SJSA1 (cell line): Measurements from ENCODE around the gene AK5. TPM values are rescaled to one million over a fixed set of nuclear protein-coding genes. Genes with fewer than 3 reads are reported as not detected.

Source experiments
- DNase-seq, 2 experiments: peaks; one replicate each; pipeline ENCODE4 v3.0.0-alpha.2; 2015 to 2020; ENCODE audit warnings: low spot score in 2 of 2, low read depth in 1 of 2
- H3K27ac ChIP-seq: fragments of 250-450 bp; sonication (Bioruptor Pico); 2 replicates; pipeline ENCODE4 v1.5.1; 2020; ENCODE audit warnings: mild to moderate bottlenecking, moderate library complexity
- H3K27me3 ChIP-seq: fragments of 250-450 bp; sonication (Bioruptor Pico); replicated peaks from 2 replicates; pipeline ENCODE4 v1.5.1; 2020; ENCODE audit warnings: mild to moderate bottlenecking, moderate library complexity
- H3K36me3 ChIP-seq: fragments of 250-450 bp; sonication (Bioruptor Pico); 2 replicates; pipeline ENCODE4 v1.5.1; 2020; ENCODE audit warnings: mild to moderate bottlenecking
- H3K4me1 ChIP-seq: fragments of 250-450 bp; sonication (Bioruptor Pico); replicated peaks from 2 replicates; pipeline ENCODE4 v1.6.1; 2021; ENCODE audit warnings: mild to moderate bottlenecking
- H3K4me3 ChIP-seq: fragments of 250-450 bp; sonication (Bioruptor Pico); 2 replicates; pipeline ENCODE4 v1.5.1; 2020; ENCODE audit warnings: mild to moderate bottlenecking
- H3K9me3 ChIP-seq: fragments of 250-450 bp; sonication (Bioruptor Pico); replicated peaks from 2 replicates; pipeline ENCODE4 v1.5.1; 2020; ENCODE audit warnings: mild to moderate bottlenecking
- total RNA-seq: library from RNA; depleted of rRNA; stranded (reverse); fragments of >200 nt; shearing (Covaris generic); gene quantifications from 2 replicates; pipeline ENCODE4 v1.2.3, GENCODE V29; 2014

AK5 gene
- total RNA-seq, 1 experiment from 2014 or later: 1.4 TPM

GRCh38 chr1:77378723-77379535 lies 97.1 kb downstream of the AK5 start:
- H3K27ac ChIP-seq: no peak overlapping the region
- no peaks in the 10 kb centered on the region for H3K9me3 ChIP-seq
- no peaks in the 10 kb centered on the region for H3K4me1 ChIP-seq
- no peak overlapping the region for H3K4me3 ChIP-seq
- no peak for DNase-seq
- H3K36me3 ChIP-seq: no peaks in the 10 kb centered on the region
- H3K27me3 ChIP-seq: no peaks in the 10 kb centered on the region

GRCh38 chr1:77382366-77382765 lies 100.5 kb downstream of the AK5 start:
- DNase-seq: no peak

GRCh38 chr1:77383236-77383635 lies 101.4 kb downstream of the AK5 start:
- H3K4me1 ChIP-seq: no peaks in the 10 kb centered on the region
- no peak for DNase-seq
- no peak overlapping the region for H3K27ac ChIP-seq
- H3K4me3 ChIP-seq: no peak overlapping the region
- H3K27me3 ChIP-seq: no peaks in the 10 kb centered on the region
- H3K36me3 ChIP-seq: no peaks in the 10 kb centered on the region
- no peaks in the 10 kb centered on the region for H3K9me3 ChIP-seq

More at GRCh38 chr1:77382366-77382765, 100.5 kb downstream of the AK5 start:
- no peak overlapping the region for H3K4me3 ChIP-seq
- H3K36me3 ChIP-seq: no peaks in the 10 kb centered on the region
- no peak overlapping the region for H3K27ac ChIP-seq
- no peaks in the 10 kb centered on the region for H3K27me3 ChIP-seq
- H3K4me1 ChIP-seq: no peaks in the 10 kb centered on the region
- no peaks in the 10 kb centered on the region for H3K9me3 ChIP-seq

- no peaks in the 10 kb centered on the region for H3K4me1 ChIP-seq
- no peaks in the 10 kb centered on the region for H3K36me3 ChIP-seq
- H3K9me3 ChIP-seq: no peaks in the 10 kb centered on the region
- no peak for DNase-seq
- H3K27ac ChIP-seq: no peak overlapping the region
- no peaks in the 10 kb centered on the region for H3K27me3 ChIP-seq
- H3K4me3 ChIP-seq: no peak overlapping the region
These were observed 103.7 kb downstream of the AK5 start for GRCh38 chr1:77385551-77385950.

GRCh38 chr1:77386276-77386675 lies 104.5 kb downstream of the AK5 start:
- Histone ChIP-seq H3K36me3 (no peaks in the 10 kb centered on the region), H3K27ac (no peak overlapping the region), H3K9me3 (no peaks in the 10 kb centered on the region), H3K27me3 (no peaks in the 10 kb centered on the region), H3K4me1 (no peaks in the 10 kb centered on the region), H3K4me3 (no peak overlapping the region)
- no peak for DNase-seq

- no peak overlapping the region for H3K4me3 ChIP-seq
- H3K27me3 ChIP-seq: no peaks in the 10 kb centered on the region
- no peaks in the 10 kb centered on the region for H3K9me3 ChIP-seq
- no peak for DNase-seq
- no peak overlapping the region for H3K27ac ChIP-seq
- no peaks in the 10 kb centered on the region for H3K4me1 ChIP-seq
- H3K36me3 ChIP-seq: no peaks in the 10 kb centered on the region
These were observed 105.7 kb downstream of the AK5 start for GRCh38 chr1:77387553-77387952.

GRCh38 chr1:77388661-77389060 lies 106.8 kb downstream of the AK5 start:
- H3K27me3 ChIP-seq: no peaks in the 10 kb centered on the region
- H3K9me3 ChIP-seq: no peaks in the 10 kb centered on the region
- H3K27ac ChIP-seq: no peak overlapping the region
- H3K4me1 ChIP-seq: no peaks in the 10 kb centered on the region
- H3K4me3 ChIP-seq: no peak overlapping the region
- DNase-seq: no peak
- H3K36me3 ChIP-seq: no peaks in the 10 kb centered on the region

- no peaks in the 10 kb centered on the region for H3K27me3 ChIP-seq
- no peaks in the 10 kb centered on the region for H3K36me3 ChIP-seq
- H3K9me3 ChIP-seq: no peaks in the 10 kb centered on the region
- H3K4me1 ChIP-seq: no peaks in the 10 kb centered on the region
- H3K4me3 ChIP-seq: no peak overlapping the region
- H3K27ac ChIP-seq: no peak overlapping the region
- DNase-seq: no peak
These were observed 110.7 kb downstream of the AK5 start for GRCh38 chr1:77392486-77392885.

GRCh38 chr1:77394166-77394565 lies 112.3 kb downstream of the AK5 start:
- H3K4me1 ChIP-seq: no peaks in the 10 kb centered on the region
- no peaks in the 10 kb centered on the region for H3K36me3 ChIP-seq
- no peak overlapping the region for H3K27ac ChIP-seq
- no peaks in the 10 kb centered on the region for H3K9me3 ChIP-seq
- H3K4me3 ChIP-seq: no peak overlapping the region
- H3K27me3 ChIP-seq: no peaks in the 10 kb centered on the region
- DNase-seq: peak in 1 of 2 experiments; percentile 34

GRCh38 chr1:77395051-77395450 lies 113.2 kb downstream of the AK5 start:
- Histone ChIP-seq H3K36me3 (no peaks in the 10 kb centered on the region), H3K27me3 (no peaks in the 10 kb centered on the region), H3K4me1 (no peaks in the 10 kb centered on the region), H3K9me3 (no peaks in the 10 kb centered on the region), H3K27ac (no peak overlapping the region), H3K4me3 (no peak overlapping the region)
- DNase-seq: no peak

GRCh38 chr1:77398152-77398551 lies 116.3 kb downstream of the AK5 start:
- H3K4me1 ChIP-seq: no peaks in the 10 kb centered on the region
- H3K27me3 ChIP-seq: no peaks in the 10 kb centered on the region
- no peak overlapping the region for H3K4me3 ChIP-seq
- DNase-seq: no peak
- H3K9me3 ChIP-seq: no peaks in the 10 kb centered on the region
- no peak overlapping the region for H3K27ac ChIP-seq
- H3K36me3 ChIP-seq: no peaks in the 10 kb centered on the region

- Histone ChIP-seq H3K27ac (no peak overlapping the region), H3K27me3 (no peaks in the 10 kb centered on the region), H3K4me1 (no peaks in the 10 kb centered on the region), H3K4me3 (no peak overlapping the region), H3K9me3 (no peaks in the 10 kb centered on the region), H3K36me3 (no peaks in the 10 kb centered on the region)
- DNase-seq: no peak
These were observed 117.6 kb downstream of the AK5 start for GRCh38 chr1:77399250-77400086.

- no peaks in the 10 kb centered on the region for H3K9me3 ChIP-seq
- no peak overlapping the region for H3K27ac ChIP-seq
- no peak for DNase-seq
- H3K36me3 ChIP-seq: no peaks in the 10 kb centered on the region
- no peaks in the 10 kb centered on the region for H3K4me1 ChIP-seq
- H3K4me3 ChIP-seq: no peak overlapping the region
- H3K27me3 ChIP-seq: no peaks in the 10 kb centered on the region
These were observed 119.0 kb downstream of the AK5 start for GRCh38 chr1:77400781-77401180.

- H3K4me3 ChIP-seq: no peak overlapping the region
- H3K4me1 ChIP-seq: no peaks in the 10 kb centered on the region
- DNase-seq: no peak
- no peaks in the 10 kb centered on the region for H3K9me3 ChIP-seq
- no peak overlapping the region for H3K27ac ChIP-seq
- H3K27me3 ChIP-seq: no peaks in the 10 kb centered on the region
- no peaks in the 10 kb centered on the region for H3K36me3 ChIP-seq
These were observed 119.6 kb downstream of the AK5 start for GRCh38 chr1:77401384-77401783.
